H1 (cell line): Measurements from ENCODE around the gene SLC35E3.

Experiments
- CREB1 ChIP-seq: IDR thresholded peaks from 2 replicates; pipeline ENCODE4 v1.6.1; 2012; ENCODE audit warnings: inconsistent platforms
- CTCF ChIP-seq, 3 experiments: IDR thresholded peaks; 1 replicate in 2 of 3; 2 replicates in 1 of 3; pipeline versions ENCODE4 v1.5.1 to v1.6.1; 2011; ENCODE audit warnings: low read length in 3 of 3, mild to moderate bottlenecking in 3 of 3, inconsistent platforms in 2 of 3, low read depth in 1 of 3, moderate library complexity in 1 of 3; ENCODE audit not compliant: insufficient read depth in 1 of 3; ENCODE audit errors: control extremely low read depth in 1 of 3
- EZH2 ChIP-seq: fragments of 200-600 bp; sonication (generic); IDR thresholded peaks from 2 replicates; pipeline ENCODE4 v1.7.1; 2012; ENCODE audit warnings: low read depth, mild to moderate bottlenecking, moderate library complexity, low read length, inconsistent platforms; ENCODE audit not compliant: severe bottlenecking
- KDM1A ChIP-seq: fragments of 200-600, 300-600 bp; sonication (generic); IDR thresholded peaks from 2 replicates; pipeline ENCODE4 v1.7.1; 2016; ENCODE audit warnings: mild to moderate bottlenecking, low read length, borderline replicate concordance
- NRF1 ChIP-seq: IDR thresholded peaks from 2 replicates; pipeline ENCODE4 v1.6.1; 2011; ENCODE audit warnings: mild to moderate bottlenecking, low read depth, low read length, improper control_type of control experiment

- TF ChIP-seq CTCF (IDR thresholded peaks at IDR 0.05; ENCODE audit: control extremely low read depth in 1 of 3, insufficient read depth in 1 of 3, low read depth in 1 of 3, low read length in 3 of 3) (no peak), KDM1A (no peak), CREB1 (no peak), EZH2 (no peak), NRF1 (no peak)
Measured at GRCh38 chr12:68760806-68761441, 14.9 kb downstream of the SLC35E3 start.
